NCI-H1436 treated with DMSO at 0.1 percent for 48 hours (cell line): ENCODE results near the gene TMED10.
"Not testable (repeated sequence)": the region's sequence is repeated elsewhere in the genome, so short reads cannot be mapped to it uniquely, and the experiment has no call there.

Experiments used
- DNase-seq: peaks from one replicate; lab custom pipeline; 2025; lab: John Stamatoyannopoulos, UW

The TMED10 gene

GRCh38 chr14:75191100-75191499, 14.7 kb upstream of the TMED10 start:
- no peak for DNase-seq

GRCh38 chr14:75190023-75190422, 13.6 kb upstream of the TMED10 start:
- DNase-seq: no peak

GRCh38 chr14:75188520-75189268, 12.3 kb upstream of the TMED10 start:
- DNase-seq: no peak

DNA sequence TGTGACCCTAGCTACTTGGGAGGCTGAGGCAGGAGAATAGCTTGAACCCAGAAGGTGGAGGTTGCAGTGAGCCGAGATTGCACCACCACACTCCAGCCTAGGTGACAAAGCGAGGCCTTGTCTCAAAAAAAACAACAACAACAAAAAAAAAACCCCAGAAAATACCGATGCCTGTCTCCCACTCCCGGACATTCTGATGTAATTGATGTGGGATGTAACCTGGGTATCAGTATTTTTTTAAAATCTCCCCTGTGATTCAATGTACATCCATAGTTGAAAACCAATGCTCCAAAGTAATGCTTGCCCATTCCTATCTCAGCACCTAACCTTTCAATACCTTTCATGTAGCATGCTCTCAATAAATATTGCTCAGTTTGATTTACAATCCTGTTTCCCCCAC, 11.7 kb upstream of the TMED10 start:
- no peak for DNase-seq

DNA sequence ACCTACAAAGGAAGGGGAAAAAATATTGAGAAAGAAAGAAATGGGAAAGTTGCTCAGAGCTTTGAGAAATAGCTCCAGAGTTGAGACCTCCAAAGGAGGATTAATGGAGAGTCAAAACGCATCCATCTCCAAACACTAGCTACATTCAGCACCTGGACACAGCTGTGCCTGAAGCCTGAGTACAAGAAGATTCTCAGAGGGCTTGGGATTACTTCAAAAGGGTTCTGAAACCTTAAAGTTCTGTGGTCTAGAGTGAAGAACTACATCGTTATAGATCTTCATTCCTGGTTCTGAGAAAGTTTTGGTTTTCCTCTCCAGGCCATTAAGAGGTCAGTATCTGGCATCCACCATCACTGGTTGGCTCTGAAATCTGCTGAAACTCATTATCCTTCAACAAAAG, 10.5 kb upstream of the TMED10 start:
- no peak for DNase-seq

DNA sequence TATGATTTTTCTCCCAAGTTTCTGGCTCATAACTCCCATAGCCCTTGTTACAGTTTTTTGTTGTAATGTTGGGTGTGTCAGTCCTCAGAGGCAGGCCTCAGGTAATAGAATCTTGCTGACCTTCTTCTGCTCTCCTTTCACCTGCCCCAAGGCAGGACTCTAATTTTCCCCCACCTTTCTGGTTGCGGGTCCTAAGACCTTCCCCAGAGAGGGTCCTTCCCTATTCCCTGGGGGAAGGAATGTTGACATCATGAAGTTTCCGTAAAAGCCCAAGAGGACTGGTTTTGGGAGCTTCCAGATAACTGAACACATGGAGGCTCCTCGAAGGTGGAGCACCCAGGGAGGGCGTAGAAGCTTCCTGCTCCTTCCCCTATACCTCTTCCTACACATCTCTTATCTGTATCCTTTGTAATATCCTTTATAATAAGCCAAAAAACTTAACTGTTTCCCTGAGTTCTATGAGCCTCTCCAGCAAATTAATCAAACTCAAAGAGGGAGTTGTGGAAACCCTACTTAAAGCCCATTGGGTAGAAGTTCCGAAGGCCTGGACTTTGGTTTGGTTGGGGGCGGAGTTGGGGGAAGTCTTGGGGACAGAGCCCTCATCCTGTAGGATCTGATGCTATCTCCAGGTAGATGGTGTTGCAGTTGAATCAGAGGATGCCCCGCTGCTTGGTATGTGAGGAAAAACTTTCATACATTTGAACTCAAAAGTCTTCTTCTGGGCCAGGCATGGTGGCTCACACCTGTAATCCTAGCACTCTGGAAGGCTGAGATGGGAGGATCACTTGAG, 9.0 kb upstream of the TMED10 start:
- no peak for DNase-seq

- no peak for DNase-seq
Measured at GRCh38 chr14:75184492-75184891, 8.1 kb upstream of the TMED10 start.

GRCh38 chr14:75184039-75184438, 7.6 kb upstream of the TMED10 start:
- DNase-seq: no peak

DNA sequence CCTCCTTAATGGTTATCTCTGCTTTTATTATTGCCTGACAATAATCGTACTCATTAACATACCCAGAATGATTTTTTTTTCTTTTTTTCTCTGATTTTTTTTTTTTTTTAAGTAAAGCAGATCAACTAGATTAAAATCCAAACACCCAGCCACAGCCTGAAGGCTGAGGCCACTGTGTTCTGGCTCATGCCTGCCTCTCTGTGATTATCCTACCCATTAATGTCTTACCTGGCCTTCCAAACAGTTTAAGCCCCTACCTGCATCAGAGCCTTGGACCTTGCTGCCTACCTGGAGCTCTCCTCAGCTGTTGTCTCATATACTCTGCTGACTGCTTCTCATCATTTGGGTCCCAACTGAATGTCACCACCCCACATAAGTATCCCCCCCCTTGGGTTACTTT, 6.8 kb upstream of the TMED10 start:
- DNase-seq: no peak

DNA sequence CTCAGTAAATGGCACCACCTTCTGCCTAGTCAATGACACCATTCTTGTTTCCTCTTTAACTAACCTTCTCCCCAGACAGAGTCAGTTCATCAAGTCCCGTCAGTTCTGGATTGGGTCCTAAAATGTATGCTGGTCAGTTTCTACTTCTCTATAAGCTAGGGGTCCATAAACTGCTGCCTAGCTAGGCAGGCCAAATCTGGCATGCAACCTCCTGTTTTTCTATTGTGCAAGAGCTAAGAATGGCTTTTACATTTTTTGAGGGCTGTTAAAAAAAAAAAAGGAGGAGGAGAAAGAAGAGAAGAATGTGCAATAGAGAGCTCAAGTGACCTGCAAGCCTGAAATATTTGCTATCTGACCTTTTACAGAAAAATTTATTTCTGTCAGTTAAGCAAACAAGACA, 6.4 kb upstream of the TMED10 start:
- DNase-seq: no peak

- DNase-seq: not testable (repeated sequence)
Measured at GRCh38 chr14:75182163-75182562, 5.8 kb upstream of the TMED10 start.

DNA sequence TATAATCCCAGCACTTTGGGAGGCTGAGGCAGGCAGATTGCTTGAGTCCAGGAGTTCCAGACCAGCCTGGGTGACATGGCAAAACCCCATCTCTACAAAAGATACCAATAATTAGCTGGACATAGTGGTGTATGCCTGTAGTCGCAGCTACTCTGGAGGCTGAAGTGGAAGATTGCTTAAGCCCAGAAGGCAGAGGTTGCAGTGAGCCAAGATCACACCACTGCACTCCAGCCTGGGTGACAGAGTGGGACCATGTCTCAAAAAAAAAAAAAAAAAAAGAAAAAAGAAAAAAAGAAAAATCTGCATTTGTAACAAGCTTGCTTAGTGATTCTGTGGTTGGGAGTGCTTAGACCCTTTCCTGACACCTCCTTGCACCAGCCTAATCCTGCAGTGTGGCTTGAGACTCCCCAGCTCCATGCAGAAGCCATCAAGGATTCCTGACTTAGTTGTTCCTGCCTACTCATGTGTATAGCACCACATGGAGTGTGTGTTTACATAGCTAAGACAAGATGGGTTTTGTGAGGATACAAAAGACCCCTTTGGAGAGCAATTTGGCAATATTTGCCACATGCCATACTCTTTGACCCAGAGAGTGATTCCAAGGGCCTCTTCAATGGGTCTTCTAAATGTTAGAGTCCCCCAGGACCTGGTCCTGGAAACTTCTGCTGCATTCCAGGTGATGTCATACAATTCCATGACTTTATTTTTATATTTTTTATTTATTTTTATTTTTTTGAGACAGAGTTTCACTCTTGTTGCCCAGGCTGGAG, 5.1 kb upstream of the TMED10 start:
- DNase-seq: no peak

- DNase-seq: no peak
Measured at GRCh38 chr14:75175677-75176141, 703 bp downstream of the TMED10 start.

DNA sequence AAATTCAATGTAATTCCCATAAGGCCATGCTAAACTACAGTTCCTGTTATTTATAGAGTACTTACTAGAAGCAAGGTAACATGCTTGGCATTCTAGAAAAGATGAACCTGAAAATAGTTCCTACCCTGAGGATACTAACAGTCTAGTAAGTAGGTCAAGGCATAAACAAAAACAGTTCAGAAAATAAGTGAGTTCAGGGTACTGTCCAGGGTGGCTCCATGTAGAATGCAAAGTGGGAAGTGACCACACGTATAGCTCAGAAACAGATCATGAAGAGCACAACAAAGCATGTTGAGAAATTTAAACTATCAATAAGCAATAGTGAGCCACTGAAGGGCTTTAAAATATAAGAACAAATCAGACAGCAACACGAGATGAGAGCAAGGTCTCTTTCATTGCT, 2.3 kb downstream of the TMED10 start:
- no peak for DNase-seq

DNA sequence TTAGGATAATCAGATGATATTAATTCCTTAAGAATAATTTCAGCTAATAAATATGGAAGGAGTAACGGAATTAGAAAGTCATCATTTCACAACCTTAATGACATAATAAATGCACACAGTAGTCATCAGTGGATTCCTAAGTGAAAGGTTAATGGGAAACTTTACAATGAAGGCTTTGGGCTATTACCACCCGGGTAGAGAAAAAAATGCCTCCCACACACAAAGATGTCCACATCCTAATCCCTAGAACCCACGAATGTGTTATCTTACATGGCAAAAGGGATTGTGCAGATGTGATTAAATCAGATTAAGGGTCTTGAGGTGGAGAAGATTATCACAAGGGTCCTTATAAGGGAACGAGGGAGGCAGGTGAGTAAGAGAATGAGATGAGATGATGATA, 5.6 kb downstream of the TMED10 start:
- no peak for DNase-seq

DNA sequence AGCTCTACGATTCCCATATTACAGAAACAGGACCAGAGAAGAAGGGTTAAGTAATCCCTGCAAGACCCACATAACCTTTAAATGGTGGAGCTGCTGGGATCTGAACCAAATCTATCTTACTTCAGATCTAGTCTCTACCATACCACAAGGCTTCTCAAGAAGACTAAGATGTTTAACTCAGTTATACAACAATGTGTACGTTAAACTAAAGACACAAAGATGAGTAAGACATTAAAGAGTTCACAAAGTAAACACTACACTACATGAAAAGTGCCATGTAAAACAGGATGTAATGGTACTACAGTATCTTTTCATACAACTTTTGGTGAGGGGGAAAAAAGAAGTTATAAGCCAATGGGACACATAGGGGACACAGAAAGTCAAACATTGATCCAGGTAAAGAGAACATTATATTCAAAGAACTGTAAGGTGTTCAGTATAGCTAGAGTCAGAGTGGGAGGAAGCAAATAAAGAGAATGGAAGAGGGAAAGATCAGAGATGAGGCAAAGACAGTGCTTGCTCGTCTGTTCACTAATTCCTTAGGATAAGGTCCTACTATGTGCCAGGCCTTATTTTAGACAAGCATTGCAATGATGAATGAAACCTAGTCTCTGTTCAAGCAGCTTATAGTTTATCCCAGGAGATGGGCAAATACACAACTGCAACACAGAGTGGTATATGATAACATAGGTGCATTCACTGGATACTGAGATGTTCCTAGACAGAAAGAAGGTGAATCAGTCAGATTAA, 7.7 kb downstream of the TMED10 start:
- DNase-seq: no peak

DNA sequence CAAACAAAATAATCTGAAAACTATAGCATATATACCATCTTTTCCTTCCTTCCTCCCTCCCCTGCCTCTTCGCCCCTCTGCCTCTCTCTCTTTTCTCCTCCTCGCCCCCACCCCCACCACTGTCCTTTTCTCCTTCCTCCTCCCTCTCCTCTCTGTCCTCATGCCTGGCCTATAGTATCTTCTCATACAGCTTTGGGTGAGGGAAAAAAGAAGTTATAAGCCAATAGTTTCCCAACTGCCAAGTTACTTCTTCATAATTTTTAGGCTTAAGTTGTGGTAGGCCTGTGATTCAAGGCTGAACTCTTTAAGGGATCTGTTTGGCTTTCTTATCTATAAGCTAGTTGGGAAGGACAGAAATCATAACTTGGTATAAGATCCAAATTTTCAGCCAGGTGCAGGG, 9.1 kb downstream of the TMED10 start:
- DNase-seq: no peak

GRCh38 chr14:75165586-75166391, 10.6 kb downstream of the TMED10 start:
- no peak for DNase-seq

DNA sequence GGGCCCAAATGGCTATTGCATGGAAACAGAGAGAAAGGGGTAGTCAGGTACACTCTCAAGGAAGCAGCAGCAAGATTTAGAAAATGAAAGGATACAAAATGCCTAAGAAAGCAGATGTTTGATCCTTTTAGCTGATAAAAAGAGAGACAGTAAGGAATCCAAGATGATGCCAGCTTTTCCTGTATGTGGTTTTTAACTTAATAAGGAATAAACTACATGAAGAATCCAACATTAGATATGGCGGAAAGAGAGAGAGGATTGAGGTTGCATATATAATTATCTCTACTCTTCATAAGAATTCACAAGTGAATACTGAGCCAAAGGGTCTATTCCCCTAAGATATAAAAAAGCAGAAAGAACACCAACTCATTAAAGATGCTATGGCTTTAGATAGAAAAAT, 11.6 kb downstream of the TMED10 start:
- no peak for DNase-seq

- DNase-seq: no peak
Measured at GRCh38 chr14:75163677-75164076, 12.7 kb downstream of the TMED10 start.

DNA sequence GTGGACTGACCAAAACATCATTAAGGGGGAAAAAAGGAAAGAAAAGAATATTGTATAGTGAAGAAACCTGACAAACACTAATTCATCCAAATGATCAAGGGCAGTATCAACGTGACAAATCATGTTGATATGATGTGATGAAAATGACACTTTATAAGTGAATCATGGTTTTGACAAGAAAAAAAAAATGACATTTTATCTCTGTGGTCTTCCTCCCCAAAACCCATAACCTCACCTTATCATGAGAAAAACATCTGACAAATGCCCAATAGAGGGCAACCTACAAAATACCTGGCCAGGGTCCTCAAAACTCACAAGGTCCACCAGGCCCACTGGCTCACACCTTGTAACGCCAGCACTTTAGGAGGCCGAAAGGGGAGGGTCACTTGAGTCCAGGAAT, 13.8 kb downstream of the TMED10 start:
- no peak for DNase-seq
